ENCODE results near the gene MAB21L4. TPM values are rescaled to one million over a fixed set of nuclear protein-coding genes. Genes with fewer than 3 reads are reported as not detected.

Gene MAB21L4
- total RNA-seq, 1 donor: not detected

DNA sequence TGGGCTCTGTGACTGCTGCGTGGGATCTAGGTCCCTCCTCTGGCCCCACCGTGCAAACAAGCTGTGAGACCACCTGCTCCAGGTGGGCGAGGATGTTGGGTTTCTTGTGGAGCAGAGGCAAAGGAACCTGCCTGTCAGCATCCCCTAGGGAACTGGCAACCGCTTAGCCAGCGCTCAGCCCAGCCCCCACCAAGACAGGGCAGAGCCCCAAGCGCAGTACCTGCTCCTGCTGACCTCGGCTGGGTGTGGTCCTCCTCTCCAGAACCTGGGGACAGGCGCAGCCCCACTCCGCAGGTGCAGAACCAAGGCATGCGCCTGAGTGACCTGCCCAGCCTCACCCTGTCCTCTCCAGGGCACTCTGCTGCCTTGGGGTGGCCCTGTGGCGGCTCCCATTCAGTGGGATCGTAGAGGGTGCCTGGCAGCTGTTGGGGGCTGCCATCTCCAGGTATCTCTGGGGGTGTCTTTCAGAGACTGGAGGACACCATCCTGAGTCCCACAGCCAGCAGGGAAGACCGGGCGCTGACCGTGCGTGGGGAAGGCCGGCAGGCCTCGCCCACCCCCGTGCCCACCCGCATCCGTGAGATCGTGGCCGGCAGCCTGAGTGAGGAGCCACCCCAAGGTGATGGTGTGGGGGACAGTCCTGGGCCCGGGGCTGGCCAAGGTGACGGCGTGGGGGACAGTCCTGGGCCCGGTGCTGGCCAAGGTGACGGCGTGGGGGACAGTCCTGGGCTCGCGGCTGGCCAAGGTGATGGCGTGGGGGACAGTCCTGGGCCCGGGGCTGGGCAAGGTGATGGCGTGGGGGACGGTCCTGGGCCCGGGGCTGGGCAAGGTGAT, 22.5 kb upstream of the MAB21L4 start:
- H3K9me3 ChIP-seq (ENCODE audit: low read depth, low read length): no peaks in the 10 kb centered on the region
- H3K4me3 ChIP-seq (ENCODE audit: low read length): no peak overlapping the region
- H3K27me3 ChIP-seq (ENCODE audit: insufficient read depth, low read length): peaks cover 7% of the 10 kb centered on the region
- no peaks in the 10 kb centered on the region for H3K4me1 ChIP-seq (ENCODE audit: insufficient read depth, low read length)

DNA sequence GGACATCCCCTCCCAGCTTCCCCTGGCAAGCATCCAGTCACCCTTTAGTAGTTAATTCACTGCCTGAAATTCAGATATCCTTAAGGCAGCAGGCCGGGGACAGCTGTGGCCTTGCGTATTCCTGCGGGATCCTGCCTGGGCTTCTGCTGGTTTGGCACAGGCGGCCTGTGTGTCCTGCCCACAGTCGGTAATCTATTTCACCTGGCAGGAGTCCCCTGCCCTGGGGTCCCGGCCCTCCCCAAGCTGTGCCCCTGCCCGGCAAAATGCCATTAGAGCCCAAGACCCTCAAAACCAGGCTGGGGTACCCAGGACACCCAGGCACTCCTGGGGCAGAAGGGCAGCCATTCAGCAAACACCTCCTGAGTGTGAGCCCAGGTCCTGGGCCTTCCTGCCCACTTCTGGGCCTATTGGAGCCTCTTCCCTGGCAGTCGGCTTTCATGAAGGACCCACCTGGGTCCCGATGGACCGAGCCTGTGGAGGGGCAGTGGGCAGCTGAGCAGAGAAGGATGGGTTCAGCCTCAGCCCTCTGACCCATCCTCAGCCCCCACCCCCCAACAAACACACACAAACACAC, 21.8 kb upstream of the MAB21L4 start:
- H3K9me3 ChIP-seq (ENCODE audit: low read depth, low read length): no peaks in the 10 kb centered on the region
- peaks cover 7% of the 10 kb centered on the region for H3K27me3 ChIP-seq (ENCODE audit: insufficient read depth, low read length)
- H3K4me1 ChIP-seq (ENCODE audit: insufficient read depth, low read length): no peaks in the 10 kb centered on the region
- no peak overlapping the region for H3K4me3 ChIP-seq (ENCODE audit: low read length)

DNA sequence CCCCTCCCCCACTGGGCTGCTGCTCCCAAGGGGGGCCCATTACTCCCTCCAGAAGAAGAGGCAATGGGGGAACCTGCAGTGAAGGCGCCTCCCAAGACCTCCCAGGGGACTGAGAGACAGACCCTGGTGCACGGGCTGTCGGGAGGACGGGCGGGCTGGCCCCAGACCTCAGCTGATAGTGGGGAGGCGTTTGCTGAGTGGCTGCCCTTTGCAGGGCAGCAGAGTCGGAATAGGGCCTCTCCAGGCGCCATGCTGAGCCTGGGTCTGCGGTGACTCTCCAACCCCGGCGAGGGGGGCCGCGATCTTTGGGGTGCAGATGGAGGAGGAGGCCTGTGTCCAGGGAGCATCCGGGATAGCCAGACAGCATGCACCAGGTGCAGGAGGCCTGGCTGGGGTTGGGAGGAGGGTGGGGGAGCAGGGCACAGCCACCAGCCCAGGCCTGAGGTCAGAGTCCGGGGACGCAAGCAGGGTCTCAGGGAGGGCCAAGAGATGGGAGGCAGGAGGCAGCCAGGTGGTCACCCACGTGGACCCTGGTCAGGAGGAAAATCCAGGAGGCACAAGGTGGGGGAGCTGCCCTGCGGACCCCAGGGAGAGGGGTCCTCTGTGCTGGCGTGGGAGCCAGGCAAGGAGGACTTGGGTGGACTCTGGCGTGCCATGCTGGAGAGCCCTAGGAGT, 21.2 kb upstream of the MAB21L4 start:
- Histone ChIP-seq H3K4me3 (ENCODE audit: low read length) (no peak overlapping the region), H3K9me3 (ENCODE audit: low read depth, low read length) (no peaks in the 10 kb centered on the region), H3K27me3 (ENCODE audit: insufficient read depth, low read length) (peaks cover 7% of the 10 kb centered on the region), H3K4me1 (ENCODE audit: insufficient read depth, low read length) (no peaks in the 10 kb centered on the region)

- Histone ChIP-seq H3K9me3 (ENCODE audit: low read depth, low read length) (no peaks in the 10 kb centered on the region), H3K4me1 (ENCODE audit: insufficient read depth, low read length) (no peaks in the 10 kb centered on the region), H3K27me3 (ENCODE audit: insufficient read depth, low read length) (peaks cover 7% of the 10 kb centered on the region), H3K4me3 (ENCODE audit: low read length) (no peak overlapping the region)
Observed at GRCh38 chr2:240916571-240917008, 20.6 kb upstream of the MAB21L4 start.

- Histone ChIP-seq H3K27me3 (ENCODE audit: insufficient read depth, low read length) (peaks cover 7% of the 10 kb centered on the region), H3K4me3 (ENCODE audit: low read length) (no peak overlapping the region), H3K9me3 (ENCODE audit: low read depth, low read length) (no peaks in the 10 kb centered on the region), H3K4me1 (ENCODE audit: insufficient read depth, low read length) (no peaks in the 10 kb centered on the region)
Observed at GRCh38 chr2:240915526-240916341, 19.8 kb upstream of the MAB21L4 start.

GRCh38 chr2:240914645-240915525, 18.9 kb upstream of the MAB21L4 start:
- Histone ChIP-seq H3K9me3 (ENCODE audit: low read depth, low read length) (no peaks in the 10 kb centered on the region), H3K4me3 (ENCODE audit: low read length) (no peak overlapping the region), H3K27me3 (ENCODE audit: insufficient read depth, low read length) (peaks cover 7% of the 10 kb centered on the region), H3K4me1 (ENCODE audit: insufficient read depth, low read length) (no peaks in the 10 kb centered on the region)

- Histone ChIP-seq H3K27me3 (ENCODE audit: insufficient read depth, low read length) (peaks cover 7% of the 10 kb centered on the region), H3K4me3 (ENCODE audit: low read length) (no peak overlapping the region), H3K9me3 (ENCODE audit: low read depth, low read length) (no peaks in the 10 kb centered on the region), H3K4me1 (ENCODE audit: insufficient read depth, low read length) (no peaks in the 10 kb centered on the region)
Observed at GRCh38 chr2:240913810-240914644, 18.1 kb upstream of the MAB21L4 start.

- Histone ChIP-seq H3K9me3 (ENCODE audit: low read depth, low read length) (no peaks in the 10 kb centered on the region), H3K4me3 (ENCODE audit: low read length) (no peak overlapping the region), H3K27me3 (ENCODE audit: insufficient read depth, low read length) (peaks cover 7% of the 10 kb centered on the region), H3K4me1 (ENCODE audit: insufficient read depth, low read length) (no peaks in the 10 kb centered on the region)
Observed at GRCh38 chr2:240912878-240913809, 17.2 kb upstream of the MAB21L4 start.

DNA sequence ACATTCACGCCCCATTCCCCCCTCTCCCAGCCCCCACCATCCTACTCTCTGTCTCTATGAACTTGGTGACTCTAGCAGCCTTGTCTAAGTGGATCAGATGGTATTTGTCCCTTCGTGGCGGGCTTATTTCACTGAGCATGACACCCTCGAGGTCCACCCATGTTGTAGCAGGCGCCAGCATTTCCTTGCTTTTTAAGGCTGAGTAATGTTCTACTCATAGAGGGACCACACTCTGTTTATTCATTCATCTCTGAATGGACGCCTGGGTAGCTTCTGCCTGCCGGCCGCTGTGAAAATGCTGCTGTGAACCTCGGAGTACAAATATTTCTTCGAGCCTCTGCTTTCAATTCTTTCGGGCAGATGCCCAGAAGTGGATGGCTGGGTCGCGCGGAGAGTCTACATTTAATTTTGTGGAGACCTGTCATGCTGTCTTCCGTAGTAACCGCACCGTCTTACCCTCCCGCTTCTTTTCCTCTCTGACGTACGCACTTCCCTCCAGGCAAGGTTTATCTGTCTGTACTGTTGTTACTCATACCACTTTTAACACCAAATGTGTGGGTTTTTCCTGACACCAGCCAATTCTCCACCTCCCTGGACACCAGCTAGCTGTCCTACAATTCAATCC, 15.8 kb upstream of the MAB21L4 start:
- H3K27me3 ChIP-seq (ENCODE audit: insufficient read depth, low read length): peaks cover 7% of the 10 kb centered on the region
- no peaks in the 10 kb centered on the region for H3K9me3 ChIP-seq (ENCODE audit: low read depth, low read length)

DNA sequence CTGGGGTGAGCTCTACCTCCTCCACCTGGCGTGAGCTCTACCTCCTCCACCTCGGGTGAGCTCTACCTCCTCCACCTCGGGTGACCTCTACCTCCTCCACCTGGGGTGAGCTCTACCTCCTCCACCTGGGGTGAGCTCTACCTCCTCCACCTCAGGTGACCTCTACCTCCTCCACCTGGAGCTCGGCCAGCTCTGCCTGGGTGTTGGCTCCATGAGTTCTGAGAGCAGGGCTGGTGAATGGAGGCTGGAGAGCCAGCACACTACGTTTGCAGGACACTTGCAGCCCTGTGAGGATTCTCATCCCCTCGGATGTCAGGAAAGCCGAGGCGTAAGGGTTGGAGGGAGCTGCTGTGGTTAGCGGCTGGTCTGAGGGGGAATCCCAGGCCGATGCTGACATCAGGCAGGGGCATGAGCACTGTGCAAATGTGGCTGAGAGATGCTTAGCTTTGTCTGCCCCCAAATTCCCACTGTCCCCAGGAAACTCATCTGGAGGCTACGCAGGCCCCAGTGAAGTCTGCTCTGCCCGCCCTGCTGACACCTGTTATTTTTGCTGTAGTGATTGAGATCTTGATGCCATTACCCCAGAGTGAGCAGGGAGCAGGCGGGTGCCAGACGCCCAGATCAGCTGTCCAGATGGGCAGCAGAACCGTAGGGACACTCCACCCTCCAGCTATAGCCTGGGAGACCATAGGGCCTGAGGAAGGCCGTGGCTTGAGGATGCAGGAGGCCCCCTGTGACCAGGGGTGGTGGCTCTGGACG, 13.4 kb upstream of the MAB21L4 start:
- Histone ChIP-seq H3K27me3 (ENCODE audit: insufficient read depth, low read length) (no peaks in the 10 kb centered on the region), H3K4me3 (ENCODE audit: low read length) (no peak overlapping the region), H3K4me1 (ENCODE audit: insufficient read depth, low read length) (no peaks in the 10 kb centered on the region), H3K9me3 (ENCODE audit: low read depth, low read length) (no peaks in the 10 kb centered on the region)

More for the DNA sequence above, 15.8 kb upstream of the MAB21L4 start:
- no peaks in the 10 kb centered on the region for H3K4me1 ChIP-seq (ENCODE audit: insufficient read depth, low read length)
- H3K4me3 ChIP-seq (ENCODE audit: low read length): no peak overlapping the region

GRCh38 chr2:240906911-240907590, 11.1 kb upstream of the MAB21L4 start:
- Histone ChIP-seq H3K9me3 (ENCODE audit: low read depth, low read length) (no peaks in the 10 kb centered on the region), H3K27me3 (ENCODE audit: insufficient read depth, low read length) (no peaks in the 10 kb centered on the region), H3K4me3 (ENCODE audit: low read length) (no peak overlapping the region), H3K4me1 (ENCODE audit: insufficient read depth, low read length) (no peaks in the 10 kb centered on the region)

All from mononuclear cell (primary cell).